ENCODE data around the gene STMN1.

- peak in 1 of 2 donors; percentile 60 for TF ChIP-seq POLR2A (IDR thresholded peaks at IDR 0.05)
- TF ChIP-seq, protein P1, sequence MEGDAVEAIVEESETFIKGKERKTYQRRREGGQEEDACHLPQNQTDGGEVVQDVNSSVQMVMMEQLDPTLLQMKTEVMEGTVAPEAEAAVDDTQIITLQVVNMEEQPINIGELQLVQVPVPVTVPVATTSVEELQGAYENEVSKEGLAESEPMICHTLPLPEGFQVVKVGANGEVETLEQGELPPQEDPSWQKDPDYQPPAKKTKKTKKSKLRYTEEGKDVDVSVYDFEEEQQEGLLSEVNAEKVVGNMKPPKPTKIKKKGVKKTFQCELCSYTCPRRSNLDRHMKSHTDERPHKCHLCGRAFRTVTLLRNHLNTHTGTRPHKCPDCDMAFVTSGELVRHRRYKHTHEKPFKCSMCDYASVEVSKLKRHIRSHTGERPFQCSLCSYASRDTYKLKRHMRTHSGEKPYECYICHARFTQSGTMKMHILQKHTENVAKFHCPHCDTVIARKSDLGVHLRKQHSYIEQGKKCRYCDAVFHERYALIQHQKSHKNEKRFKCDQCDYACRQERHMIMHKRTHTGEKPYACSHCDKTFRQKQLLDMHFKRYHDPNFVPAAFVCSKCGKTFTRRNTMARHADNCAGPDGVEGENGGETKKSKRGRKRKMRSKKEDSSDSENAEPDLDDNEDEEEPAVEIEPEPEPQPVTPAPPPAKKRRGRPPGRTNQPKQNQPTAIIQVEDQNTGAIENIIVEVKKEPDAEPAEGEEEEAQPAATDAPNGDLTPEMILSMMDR (IDR thresholded peaks at IDR 0.05): no peak
Observed at GRCh38 chr1:25858906-25859789, 47.1 kb downstream of the STMN1 start, which contains the start of gene AUNIP.

All from heart left ventricle (tissue), 13 donors.